Fibroblast of lung (primary cell): Measurements from ENCODE around the gene CCL7. TPM values are rescaled to one million over a fixed set of nuclear protein-coding genes. Genes with fewer than 3 reads are reported as not detected.
A peak's percentile ranks its signal among the peaks of the same experiment; 100 is the strongest.

ENCODE experiments used
- DNase-seq, 2 donors: peaks; one replicate each; pipeline versions ENCODE4 v3.0.0 to v3.0.0-alpha.2; 2010; ENCODE audit warnings: low read depth in 2 of 2
- H2AFZ ChIP-seq: 2 replicates; pipeline ENCODE4 v1.5.1; 2012; ENCODE audit warnings: low read length, control low read depth, inconsistent platforms
- H3K27ac ChIP-seq: 2 replicates; pipeline ENCODE4 v1.5.1; 2011; ENCODE audit warnings: low read length, control low read depth; ENCODE audit not compliant: insufficient read depth
- H3K27me3 ChIP-seq: 2 replicates; pipeline ENCODE4 v1.5.1; 2011; ENCODE audit warnings: mild to moderate bottlenecking, low read length; ENCODE audit not compliant: control insufficient read depth, insufficient read depth
- H3K36me3 ChIP-seq: 2 replicates; pipeline ENCODE4 v1.5.1; 2011; ENCODE audit warnings: low read length; ENCODE audit not compliant: control insufficient read depth, insufficient read depth
- H3K4me1 ChIP-seq: 2 replicates; pipeline ENCODE4 v1.5.1; 2011; ENCODE audit warnings: low read length; ENCODE audit not compliant: control insufficient read depth, insufficient read depth; ENCODE audit errors: extremely low read depth
- H3K4me2 ChIP-seq: 2 replicates; pipeline ENCODE4 v1.5.1; 2011; ENCODE audit warnings: low read length, control low read depth; ENCODE audit not compliant: insufficient read depth; ENCODE audit errors: extremely low read depth
- H3K4me3 ChIP-seq, 4 experiments: fragments of 200-600 bp in 1 of 4; sonication (generic) in 1 of 4; replicated peaks in 1 of 4; 2 replicates each; pipeline ENCODE4 v1.5.1; 2011 to 2016; ENCODE audit warnings: low read length in 4 of 4, low read depth in 3 of 4, mild to moderate bottlenecking in 3 of 4, control low read depth in 2 of 4, inconsistent platforms in 1 of 4, mixed read lengths in 1 of 4; ENCODE audit not compliant: insufficient read depth in 1 of 4; ENCODE audit errors: control extremely low read depth in 1 of 4
- H3K79me2 ChIP-seq: 2 replicates; pipeline ENCODE4 v1.5.1; 2012; ENCODE audit warnings: mild to moderate bottlenecking, low read length, inconsistent platforms; ENCODE audit not compliant: control insufficient read depth, insufficient read depth
- H3K9ac ChIP-seq: 2 replicates; pipeline ENCODE4 v1.5.1; 2011; ENCODE audit warnings: mild to moderate bottlenecking, low read length, control low read depth; ENCODE audit not compliant: insufficient read depth
- H3K9me3 ChIP-seq: 2 replicates; pipeline ENCODE4 v1.5.1; 2012; ENCODE audit warnings: low read depth, low read length; ENCODE audit not compliant: control insufficient read depth, insufficient read depth
- H4K20me1 ChIP-seq: 2 replicates; pipeline ENCODE4 v1.5.1; 2011; ENCODE audit warnings: low read length; ENCODE audit not compliant: control insufficient read depth, insufficient read depth; ENCODE audit errors: extremely low read depth
- CTCF ChIP-seq, 2 donors: IDR thresholded peaks in 1 of 2; conservative IDR thresholded peaks in 1 of 2; 1 replicate in 1 of 2; 2 replicates in 1 of 2; pipeline ENCODE4 v1.5.1; 2011 to 2012; ENCODE audit warnings: low read length in 2 of 2, control low read depth in 1 of 2, inconsistent platforms in 1 of 2, low read depth in 1 of 2, mild to moderate bottlenecking in 1 of 2
- EZH2 ChIP-seq: IDR thresholded peaks from 2 replicates; pipeline ENCODE4 v1.5.1; 2012; ENCODE audit warnings: low read length, control low read depth, mild to moderate bottlenecking; ENCODE audit errors: missing control alignments
- polyA plus RNA-seq, 2 donors: library from polyadenylated mRNA; depleted of rRNA in 1 of 2; stranded (reverse) in 1 of 2; unstranded in 1 of 2; fragments of >200 nt; gene quantifications; 2 replicates each; pipeline ENCODE4 v1.2.1, GENCODE V29; 2011 to 2012; ENCODE audit warnings: missing spikeins in 1 of 2
- total RNA-seq: library from RNA; depleted of rRNA; stranded (reverse); fragments of >200 nt; gene quantifications from 2 replicates; pipeline ENCODE4 v1.2.1, GENCODE V29; 2014

CCL7 gene
- total and polyA plus RNA-seq, 2 donors (not counting 1 experiment from before 2014, with no cell fraction given), result 0.33 to 0.81 TPM

GRCh38 chr17:34222722-34223497 lies 47.1 kb upstream of the CCL7 start:
- H3K4me3 ChIP-seq, result no peak overlapping the region
- no peak for TF ChIP-seq CTCF (conservative IDR thresholded peaks at IDR 0.05 in 1 of 2, IDR thresholded peaks at IDR 0.05 in 1 of 2; ENCODE audit: low read depth in 1 of 2, low read length in 2 of 2)
- no peaks in the 10 kb centered on the region for H3K4me1 ChIP-seq
- H2AFZ ChIP-seq, result no peak overlapping the region
- no peak overlapping the region for H3K9ac ChIP-seq
- H3K79me2 ChIP-seq, result no peaks in the 10 kb centered on the region
- peaks cover 2% of the 10 kb centered on the region for H3K27me3 ChIP-seq
- no peaks in the 10 kb centered on the region for H3K36me3 ChIP-seq
- H3K27ac ChIP-seq, result no peak overlapping the region
- H3K4me2 ChIP-seq, result no peak overlapping the region
- DNase-seq, result no peak
- no peaks in the 10 kb centered on the region for H4K20me1 ChIP-seq
- H3K9me3 ChIP-seq, result no peaks in the 10 kb centered on the region

- Histone ChIP-seq H3K4me1 (no peaks in the 10 kb centered on the region), H3K9ac (no peak overlapping the region), H2AFZ (no peak overlapping the region), H3K79me2 (no peaks in the 10 kb centered on the region), H4K20me1 (no peaks in the 10 kb centered on the region), H3K9me3 (no peaks in the 10 kb centered on the region), H3K27me3 (peaks cover 2% of the 10 kb centered on the region), H3K36me3 (no peaks in the 10 kb centered on the region), H3K27ac (no peak overlapping the region), H3K4me2 (no peak overlapping the region), H3K4me3 (no peak overlapping the region)
- DNase-seq, result no peak
- no peak for TF ChIP-seq CTCF (conservative IDR thresholded peaks at IDR 0.05 in 1 of 2, IDR thresholded peaks at IDR 0.05 in 1 of 2; ENCODE audit: low read depth in 1 of 2, low read length in 2 of 2)
These were observed 45.0 kb upstream of the CCL7 start for GRCh38 chr17:34225046-34225445.

- Histone ChIP-seq H3K4me1 (no peaks in the 10 kb centered on the region), H3K27ac (no peak overlapping the region), H3K9ac (no peak overlapping the region), H3K27me3 (peaks cover 2% of the 10 kb centered on the region), H3K9me3 (no peaks in the 10 kb centered on the region), H3K4me3 (no peak overlapping the region), H3K79me2 (no peaks in the 10 kb centered on the region), H3K36me3 (no peaks in the 10 kb centered on the region), H3K4me2 (no peak overlapping the region), H2AFZ (no peak overlapping the region), H4K20me1 (no peaks in the 10 kb centered on the region)
- DNase-seq, result peak in 1 of 2 donors; percentile 81
- no peak for TF ChIP-seq CTCF (conservative IDR thresholded peaks at IDR 0.05 in 1 of 2, IDR thresholded peaks at IDR 0.05 in 1 of 2; ENCODE audit: low read depth in 1 of 2, low read length in 2 of 2)
- TF ChIP-seq EZH2, result no peak
These were observed 43.8 kb upstream of the CCL7 start for GRCh38 chr17:34226011-34226743.
